PC-9 (cell line): Measurements from ENCODE around the gene PHYH. TPM values are rescaled to one million over a fixed set of nuclear protein-coding genes. Genes with fewer than 3 reads are reported as not detected.
"Not testable (repeated sequence)": the region's sequence is repeated elsewhere in the genome, so short reads cannot be mapped to it uniquely, and the experiment has no call there.

Source experiments
- BruUV-seq: library from RNA; stranded (reverse); fragments of 400-500 nt; replicated peaks from 2 replicates; lab custom pipeline; 2021; lab: Mats Ljungman, UMichigan
- CTCF ChIA-PET: fragments of 300-600 bp; sonication (Branson Sonifier 250); formaldehyde crosslinking; loops from one replicate; lab custom pipeline; 2022; ENCODE audit warnings: antibody characterized with exemption; lab: Charles Lee
- POLR2A ChIA-PET: fragments of 300-600 bp; sonication (Branson Sonifier 250); formaldehyde crosslinking; loops from one replicate; lab custom pipeline; 2022; ENCODE audit warnings: antibody characterized with exemption; ENCODE audit not compliant: unreplicated experiment; lab: Charles Lee
- DNase-seq, 2 experiments: peaks; one replicate each; pipeline versions ENCODE4 v3.0.0 to v3.0.0-alpha.2; 2015 to 2022; ENCODE audit warnings: mixed read lengths in 1 of 2
- H2AFZ ChIP-seq: fragments of 200-600 bp; sonication (generic); 2 replicates; pipeline ENCODE4 v1.8.1; 2017; ENCODE audit warnings: antibody characterized with exemption
- H3F3A ChIP-seq: fragments of 200-600 bp; sonication (generic); 2 replicates; pipeline ENCODE4 v1.8.1; 2017; ENCODE audit warnings: antibody characterized with exemption, mild to moderate bottlenecking, low read depth; ENCODE audit not compliant: insufficient read depth
- H3K27ac ChIP-seq: fragments of 200-600 bp; sonication (generic); 2 replicates; pipeline ENCODE4 v1.6.1; 2016; ENCODE audit warnings: mixed run types
- H3K27me3 ChIP-seq: fragments of 200-600 bp; sonication (generic); 2 replicates; pipeline ENCODE4 v1.6.1; 2016; ENCODE audit warnings: low read depth, mixed run types; ENCODE audit not compliant: insufficient read depth
- H3K36me3 ChIP-seq: fragments of 200-600 bp; sonication (generic); 2 replicates; pipeline ENCODE4 v1.6.1; 2016; ENCODE audit warnings: low read depth, mixed run types
- H3K4me1 ChIP-seq: fragments of 200-600 bp; sonication (generic); replicated peaks from 2 replicates; pipeline ENCODE4 v1.6.1; 2016; ENCODE audit warnings: mixed run types; ENCODE audit not compliant: insufficient read depth
- H3K4me2 ChIP-seq: fragments of 200-600 bp; sonication (generic); 2 replicates; pipeline ENCODE4 v1.6.1; 2017; ENCODE audit warnings: mixed run types
- H3K4me3 ChIP-seq: fragments of 200-600 bp; sonication (generic); 2 replicates; pipeline ENCODE4 v1.6.1; 2016; ENCODE audit warnings: mixed run types
- H3K79me2 ChIP-seq: fragments of 200-600 bp; sonication (generic); 2 replicates; pipeline ENCODE4 v1.6.1; 2017; ENCODE audit warnings: low read depth, mixed run types
- H3K9me2 ChIP-seq: fragments of 200-600 bp; sonication (generic); 2 replicates; pipeline ENCODE4 v1.8.1; 2017; ENCODE audit warnings: mild to moderate bottlenecking; ENCODE audit not compliant: insufficient read depth
- H3K9me3 ChIP-seq: fragments of 200-600 bp; sonication (generic); 2 replicates; pipeline ENCODE4 v1.8.1; 2016; ENCODE audit warnings: low read depth; ENCODE audit not compliant: insufficient read depth
- H4K20me1 ChIP-seq: fragments of 200-600 bp; sonication (generic); 2 replicates; pipeline ENCODE4 v1.8.1; 2017; ENCODE audit not compliant: insufficient read depth
- CTCF ChIP-seq: fragments of 200-600 bp; sonication (generic); conservative IDR thresholded peaks from 2 replicates; pipeline ENCODE4 v1.6.1; 2017; ENCODE audit warnings: mixed run types, antibody characterized with exemption, mild to moderate bottlenecking, moderate library complexity
- EZH2 ChIP-seq: fragments of 200-600 bp; sonication (generic); IDR thresholded peaks from 2 replicates; pipeline ENCODE4 v1.8.0; 2017; ENCODE audit warnings: antibody characterized with exemption, low read depth
- intact Hi-C: fragments of 100-400 bp; cut with micrococcal nuclease; formaldehyde crosslinking; loops from one replicate; pipeline ENCODE4 v1.10.0; 2022; ENCODE audit not compliant: unreplicated experiment
- total RNA-seq: library from RNA; stranded (reverse); gene quantifications from 2 replicates; pipeline ENCODE4 v1.2.3, GENCODE V29; 2021

PHYH gene
- total RNA-seq, 1 experiment from 2014 or later = 16.5 TPM

GRCh38 chr10:13276749-13277365, 23.0 kb downstream of the PHYH start:
- no peaks in the 10 kb centered on the region for H3K27me3 ChIP-seq
- H3K27ac ChIP-seq = no peak overlapping the region
- no peaks in the 10 kb centered on the region for H4K20me1 ChIP-seq
- CTCF ChIA-PET = interaction anchor here (0.6 to 0.7 kb wide), 2 partner anchors 41 to 71 kb away, joined by 5 to 8 read pairs; no protein-coding TSS in a partner anchor
- no peaks in the 10 kb centered on the region for H3F3A ChIP-seq
- H3K4me2 ChIP-seq = no peak overlapping the region
- H3K4me3 ChIP-seq = no peak overlapping the region
- no peaks in the 10 kb centered on the region for H3K4me1 ChIP-seq
- no peaks in the 10 kb centered on the region for H3K9me2 ChIP-seq
- H2AFZ ChIP-seq = no peak overlapping the region
- H3K79me2 ChIP-seq = no peaks in the 10 kb centered on the region
- intact Hi-C loops = no loop called here
- DNase-seq = no peak
- POLR2A ChIA-PET = no interaction called here
- no peaks in the 10 kb centered on the region for H3K36me3 ChIP-seq
- TF ChIP-seq EZH2 (no peak), CTCF (peak; percentile 18; the same call in 1 of the 2 replicates)
- no peaks in the 10 kb centered on the region for H3K9me3 ChIP-seq
- BruUV-seq = no TSS peak

GRCh38 chr10:13276146-13276545, 23.7 kb downstream of the PHYH start:
- DNase-seq, H3K36me3 ChIP-seq, H3F3A ChIP-seq, H3K27ac ChIP-seq, H4K20me1 ChIP-seq, H3K27me3 ChIP-seq, H3K9me2 ChIP-seq, POLR2A ChIA-PET, H3K4me3 ChIP-seq, H3K79me2 ChIP-seq, H3K4me2 ChIP-seq, H2AFZ ChIP-seq, H3K4me1 ChIP-seq, intact Hi-C loops, H3K9me3 ChIP-seq, BruUV-seq: not testable (repeated sequence)
- CTCF ChIA-PET = interaction anchor here (0.6 kb wide), 1 partner anchor 41 kb away, joined by 5 read pairs; no protein-coding TSS in a partner anchor

- H3K4me1 ChIP-seq = no peaks in the 10 kb centered on the region
- no TSS peak for BruUV-seq
- H3K4me3 ChIP-seq = no peak overlapping the region
- no peak overlapping the region for H3K4me2 ChIP-seq
- H4K20me1 ChIP-seq = no peaks in the 10 kb centered on the region
- H3K36me3 ChIP-seq = no peaks in the 10 kb centered on the region
- no peaks in the 10 kb centered on the region for H3K9me2 ChIP-seq
- H3K9me3 ChIP-seq = no peaks in the 10 kb centered on the region
- TF ChIP-seq CTCF (no peak), EZH2 (no peak)
- ChIA-PET POLR2A (no interaction called here), CTCF (no interaction called here)
- no peaks in the 10 kb centered on the region for H3F3A ChIP-seq
- DNase-seq = no peak
- H3K27ac ChIP-seq = no peak overlapping the region
- no peaks in the 10 kb centered on the region for H3K27me3 ChIP-seq
- no peaks in the 10 kb centered on the region for H3K79me2 ChIP-seq
- no peak overlapping the region for H2AFZ ChIP-seq
- intact Hi-C loops = no loop called here
Measured at GRCh38 chr10:13272164-13272571, 27.7 kb downstream of the PHYH start.
